GM21737 (cell line): ENCODE results near the gene PIRT.

Source experiments
- ATAC-seq: cut with Tn5 transposase; IDR thresholded peaks from one replicate; pipeline ENCODE4 v1.9.1; 2021; ENCODE audit warnings: mild to moderate bottlenecking, moderate library complexity; ENCODE audit not compliant: unreplicated experiment

The PIRT gene

GRCh38 chr17:10790491-10791401 is 47.1 kb downstream of the PIRT start:
- no peak for ATAC-seq

- no peak for ATAC-seq
These were observed 48.1 kb downstream of the PIRT start for GRCh38 chr17:10789694-10790271.

GRCh38 chr17:10787306-10788045 is 50.4 kb downstream of the PIRT start:
- ATAC-seq, result no peak

- ATAC-seq, result no peak
These were observed 52.6 kb downstream of the PIRT start for GRCh38 chr17:10785295-10785694.

GRCh38 chr17:10779609-10780008 is 58.3 kb downstream of the PIRT start:
- ATAC-seq, result no peak

GRCh38 chr17:10777890-10778289 is 60.0 kb downstream of the PIRT start:
- no peak for ATAC-seq

GRCh38 chr17:10777131-10777807 is 60.6 kb downstream of the PIRT start:
- ATAC-seq, result no peak

- ATAC-seq, result no peak
These were observed 61.5 kb downstream of the PIRT start for GRCh38 chr17:10776381-10776780.

- no peak for ATAC-seq
These were observed 62.0 kb downstream of the PIRT start for GRCh38 chr17:10775740-10776356.

GRCh38 chr17:10775058-10775457 is 62.8 kb downstream of the PIRT start:
- ATAC-seq, result no peak

- no peak for ATAC-seq
These were observed 64.5 kb downstream of the PIRT start for GRCh38 chr17:10773391-10773790.
